Astrocyte of the hippocampus (primary cell): ENCODE results near the gene SMG6.
"Not testable (repeated sequence)": the region's sequence is repeated elsewhere in the genome, so short reads cannot be mapped to it uniquely, and the experiment has no call there.

ENCODE experiments used
- DNase-seq: peaks from one replicate; pipeline ENCODE4 v3.0.0; 2011; ENCODE audit warnings: low read depth, low spot score

The SMG6 gene

DNA sequence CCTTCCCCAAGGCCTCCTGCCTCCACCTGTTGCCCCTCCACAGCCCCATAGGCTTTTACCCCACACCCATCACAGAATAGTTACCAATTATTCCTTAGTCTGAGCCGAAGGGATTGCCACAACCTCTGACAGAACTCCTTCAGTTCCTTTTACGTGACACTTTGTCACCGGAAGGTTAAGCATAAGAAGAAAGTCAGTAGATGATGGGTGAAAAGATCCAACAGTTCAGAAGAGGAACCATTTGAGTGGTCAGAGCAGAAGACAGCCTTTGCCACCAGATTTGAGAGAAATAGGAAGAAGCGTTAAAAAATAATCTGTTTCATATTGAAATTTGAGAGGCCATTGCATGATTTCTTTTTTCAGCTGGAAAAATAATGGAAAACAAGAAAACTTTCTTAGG, 1.3 kb upstream of the SMG6 start:
- no peak for DNase-seq

DNA sequence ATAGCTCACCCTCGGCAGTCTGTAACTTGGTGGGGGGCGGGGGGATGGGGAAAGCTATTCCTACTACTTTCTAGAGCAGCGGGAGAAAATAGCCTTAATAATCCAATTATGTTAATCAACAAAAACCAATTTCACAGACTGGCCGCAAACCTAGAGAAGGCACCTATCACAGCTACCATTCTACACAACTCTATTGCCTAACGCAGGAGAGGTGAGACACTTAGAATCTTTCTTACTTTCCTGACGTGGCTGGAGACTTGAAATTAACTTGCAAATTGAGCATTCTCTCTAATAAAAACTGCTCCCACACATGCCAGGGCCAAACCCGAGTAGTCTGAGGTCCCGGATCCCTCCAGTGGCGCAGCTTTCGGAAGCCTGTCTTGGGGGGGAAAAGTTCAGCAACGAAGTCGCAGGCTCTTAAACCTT, 794 bp downstream of the SMG6 start:
- DNase-seq = no peak

DNA sequence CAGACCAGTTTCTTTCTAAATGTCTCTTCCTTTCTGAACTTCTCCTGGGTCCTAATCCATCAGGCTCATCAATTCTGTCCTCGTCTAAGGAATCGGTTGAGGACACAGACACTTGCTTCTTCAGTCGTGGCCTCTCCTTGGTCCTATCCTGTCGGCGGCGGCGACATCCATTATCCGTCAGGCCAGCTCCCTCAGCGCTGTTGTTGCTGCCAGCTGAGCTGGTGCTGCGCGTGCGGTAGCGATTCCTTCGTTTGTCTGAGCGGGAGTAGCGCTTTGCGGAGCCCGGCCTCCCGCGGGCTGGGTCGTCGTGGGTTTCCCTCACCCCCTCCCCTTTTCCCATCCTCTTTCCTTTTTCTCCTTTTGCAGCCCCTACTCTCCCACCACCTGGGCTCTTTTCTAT, 3.8 kb downstream of the SMG6 start:
- DNase-seq = no peak

DNA sequence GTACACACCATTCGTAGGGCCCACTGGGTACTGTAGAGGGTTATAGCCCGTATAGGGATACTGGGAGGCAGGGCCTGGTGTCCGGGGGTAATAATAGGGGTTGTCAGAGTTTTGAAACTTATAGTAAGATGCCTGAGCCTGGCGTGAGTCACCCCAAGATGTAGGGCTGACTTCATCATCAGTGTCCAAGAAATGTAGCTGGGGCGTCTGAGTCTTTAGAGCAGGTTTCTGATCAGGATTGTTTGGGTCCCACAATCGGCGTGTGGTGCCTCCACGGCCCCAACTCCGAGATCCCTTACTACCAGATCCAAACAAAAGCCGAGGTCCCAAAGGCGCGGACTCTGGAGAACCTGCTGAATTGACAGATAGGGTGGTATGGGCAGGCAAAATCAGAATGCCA, 4.4 kb downstream of the SMG6 start:
- DNase-seq = no peak

DNA sequence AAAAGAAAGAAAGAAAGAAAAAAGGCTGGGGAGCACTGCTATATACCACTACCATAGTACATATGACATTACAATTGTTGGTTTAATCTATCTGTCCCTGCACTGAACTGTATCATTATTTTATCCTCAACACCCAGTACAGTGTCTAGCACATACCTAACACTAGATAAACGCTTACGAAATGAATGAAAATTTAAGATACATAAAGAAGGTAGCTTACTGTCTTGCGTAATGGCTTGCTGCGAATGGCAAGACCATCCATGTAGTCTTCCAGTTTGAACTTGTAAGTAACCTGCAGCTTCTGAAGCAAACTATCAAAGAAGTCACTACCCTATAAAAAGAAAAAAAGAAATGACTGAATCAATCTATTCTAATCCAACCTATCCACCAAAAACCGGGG, 6.6 kb downstream of the SMG6 start:
- DNase-seq = no peak

- DNase-seq = no peak
These were observed 8.0 kb downstream of the SMG6 start for GRCh38 chr17:2295575-2295974.

- DNase-seq = peak; percentile 83
These were observed 11.5 kb downstream of the SMG6 start for GRCh38 chr17:2292100-2292499.

GRCh38 chr17:2289878-2290478, 13.6 kb downstream of the SMG6 start:
- DNase-seq = no peak

GRCh38 chr17:2283302-2283701, 20.3 kb downstream of the SMG6 start:
- no peak for DNase-seq

DNA sequence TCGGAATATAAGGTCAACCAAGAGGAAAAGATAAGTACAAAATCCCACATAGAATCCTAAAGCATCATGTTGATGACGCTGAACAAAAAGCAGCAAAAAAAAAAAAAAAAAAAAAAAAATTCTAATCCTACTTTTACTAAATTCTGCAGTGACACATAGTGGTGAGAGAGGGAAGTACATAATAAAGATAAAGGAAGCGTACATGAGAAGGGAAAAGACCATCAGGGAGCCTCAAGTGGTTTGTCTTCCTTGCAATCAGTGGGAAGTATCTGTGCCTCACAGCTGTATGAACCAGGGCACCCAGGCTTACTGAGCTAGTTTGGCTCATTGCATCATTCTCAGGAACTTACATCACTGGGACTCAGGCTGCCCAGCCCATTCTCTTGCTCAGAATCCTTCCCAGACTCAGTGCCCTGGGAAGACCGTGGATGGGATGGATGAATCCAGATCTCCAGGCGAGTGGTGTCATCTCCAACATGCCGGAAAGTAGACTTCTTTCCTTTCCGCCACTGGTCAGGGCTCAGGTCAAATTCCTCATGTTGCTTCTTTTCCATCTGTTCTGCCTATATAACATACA, 21.2 kb downstream of the SMG6 start:
- peak; percentile 74 for DNase-seq

DNA sequence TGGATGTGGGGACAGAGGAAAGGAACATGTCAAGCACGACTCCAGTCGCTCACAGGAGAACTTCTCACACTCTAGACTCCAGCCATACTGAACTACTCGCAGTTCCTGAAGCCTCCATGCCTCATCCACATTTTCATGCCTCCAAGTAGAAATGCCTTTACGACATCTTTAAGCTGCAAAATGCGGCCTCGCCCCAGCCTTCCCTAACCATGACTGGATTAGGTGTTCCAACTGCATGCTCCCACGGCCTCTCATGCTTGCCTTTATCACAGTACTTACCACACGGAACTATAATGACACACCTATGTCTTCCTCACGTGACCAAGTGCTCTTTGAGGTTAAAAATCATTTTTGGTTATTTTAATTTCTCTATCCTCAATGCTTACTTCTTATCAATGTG, 23.9 kb downstream of the SMG6 start:
- DNase-seq = no peak

GRCh38 chr17:2277429-2278170, 26.0 kb downstream of the SMG6 start:
- no peak for DNase-seq

DNA sequence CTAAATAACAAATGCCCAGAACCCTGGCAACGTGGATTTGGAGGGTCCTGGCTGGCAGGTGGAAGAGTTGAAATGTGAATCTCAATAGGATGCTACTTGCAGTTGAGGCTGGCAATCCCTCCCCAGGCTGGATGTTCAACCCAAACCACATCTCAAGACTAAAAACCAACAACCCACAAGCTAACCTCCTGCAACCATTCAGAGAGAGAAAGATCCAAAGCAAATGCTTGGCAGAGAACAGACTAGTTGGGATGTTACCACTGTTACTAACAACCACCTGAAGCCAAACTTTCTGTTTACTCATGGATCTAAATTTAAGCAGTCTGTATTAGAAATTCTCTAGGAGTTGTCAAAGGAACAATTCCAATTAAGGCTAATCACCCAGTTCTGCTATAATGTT, 27.9 kb downstream of the SMG6 start:
- DNase-seq = no peak

DNA sequence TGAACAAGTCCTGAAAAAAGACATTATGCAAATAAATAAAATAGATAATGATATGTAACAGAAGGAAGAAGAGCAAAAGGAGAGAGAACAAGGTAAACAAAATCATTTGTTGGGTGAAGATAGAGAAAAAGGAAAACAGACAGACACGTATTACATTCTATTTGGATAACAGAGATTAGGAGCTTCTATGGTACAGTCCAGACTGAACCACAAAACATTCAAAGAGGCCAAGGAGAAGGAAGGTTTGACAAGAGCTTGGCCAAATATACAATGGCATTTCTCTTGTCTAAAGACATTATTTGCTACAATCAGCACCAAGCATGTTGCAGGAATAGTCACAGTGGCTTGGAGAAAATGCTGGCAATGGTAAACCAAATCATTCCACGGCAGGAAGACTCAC, 29.2 kb downstream of the SMG6 start:
- no peak for DNase-seq

- no peak for DNase-seq
These were observed 31.4 kb downstream of the SMG6 start for GRCh38 chr17:2271985-2272702.

DNA sequence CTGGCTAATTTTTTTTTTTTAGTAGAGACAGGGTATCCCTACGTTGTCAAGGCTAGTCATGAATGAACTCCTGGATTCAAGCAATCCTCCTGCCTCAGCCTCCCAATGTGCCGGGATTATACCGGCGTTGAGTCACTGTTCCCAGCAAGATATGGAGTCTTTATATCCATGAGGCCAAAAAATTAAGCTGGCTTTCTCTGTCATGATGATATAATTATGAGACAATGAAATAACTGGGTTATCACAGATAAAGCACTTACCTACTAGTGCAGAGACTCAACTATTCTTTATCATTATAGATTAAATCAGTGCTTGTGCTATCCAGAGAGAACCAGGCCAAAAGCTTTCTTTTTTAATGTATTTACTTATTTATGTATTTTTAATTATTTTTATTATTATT, 36.2 kb downstream of the SMG6 start:
- no peak for DNase-seq

DNA sequence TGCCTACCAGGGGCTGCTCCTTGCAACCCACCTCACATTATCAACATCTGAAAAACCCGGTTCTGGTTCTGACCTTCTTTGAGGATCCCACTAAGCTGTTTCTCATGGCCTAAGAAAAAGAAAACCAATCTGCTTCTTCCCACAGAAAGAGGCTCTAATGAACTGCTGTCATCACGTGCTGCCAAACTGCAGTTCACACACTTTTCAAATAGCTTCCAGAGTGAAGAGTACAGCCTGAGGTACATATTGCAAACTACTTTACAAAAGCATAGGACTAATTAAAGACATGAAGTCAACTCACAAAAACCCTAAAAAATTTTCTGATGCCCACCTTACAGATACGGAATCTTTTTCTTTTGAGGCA, 36.7 kb downstream of the SMG6 start:
- DNase-seq = no peak

DNA sequence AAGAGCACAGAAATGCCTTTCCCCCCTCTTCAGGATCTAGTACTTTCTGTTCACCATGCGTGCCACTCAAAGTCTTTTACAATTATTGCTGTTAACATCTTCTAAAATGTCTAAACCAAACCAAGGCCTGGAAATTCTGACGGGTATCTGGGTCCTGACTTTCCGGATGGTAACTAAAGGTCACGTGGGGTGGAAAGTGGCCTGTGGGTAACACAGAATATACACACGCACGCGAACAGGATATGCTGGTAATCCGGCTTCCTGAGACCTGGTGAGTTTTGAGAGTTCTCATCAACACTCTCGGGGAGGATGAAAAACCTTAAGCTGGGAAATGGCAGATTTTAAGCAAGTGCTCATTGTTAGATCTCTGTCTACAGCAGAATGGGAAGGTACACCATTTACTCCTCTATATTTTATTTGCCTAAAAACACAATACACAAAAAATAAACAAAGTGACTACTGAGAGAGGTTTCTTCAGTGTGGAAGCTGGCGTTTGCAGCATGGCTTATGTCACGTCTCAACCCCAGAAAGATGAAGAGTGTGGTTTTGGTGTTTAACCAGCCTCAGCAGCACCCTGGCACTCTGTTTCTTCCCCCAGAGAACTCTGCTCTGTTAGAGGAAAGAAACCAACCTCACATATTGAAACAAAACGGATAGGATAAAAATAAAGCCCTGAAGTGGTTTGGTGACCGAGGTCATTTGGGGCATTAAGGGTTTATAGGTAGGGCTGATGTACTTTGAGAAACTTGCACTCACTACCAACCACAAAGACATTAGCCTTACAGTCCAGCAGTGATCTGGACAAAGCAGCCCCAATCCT, 37.3 kb downstream of the SMG6 start:
- no peak for DNase-seq

DNA sequence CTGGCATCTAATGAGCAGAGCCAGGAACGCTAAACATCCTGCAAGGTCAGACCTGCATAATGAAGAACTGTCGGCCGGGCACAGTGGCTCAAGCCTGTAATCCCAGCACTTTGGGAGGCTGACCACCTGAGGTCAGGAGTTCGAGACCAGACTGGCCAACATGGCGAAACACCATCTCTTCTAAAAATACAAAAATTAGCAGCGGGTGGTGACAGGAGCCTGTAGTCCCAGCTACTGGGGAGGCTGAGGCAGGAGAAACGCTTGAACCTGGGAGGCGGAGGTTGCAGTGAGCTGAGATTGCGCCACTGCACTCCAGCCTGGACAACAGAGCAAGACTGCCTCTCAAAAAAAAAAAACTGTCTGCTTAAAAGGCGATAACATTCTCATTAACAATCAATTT, 38.4 kb downstream of the SMG6 start:
- not testable (repeated sequence) for DNase-seq

GRCh38 chr17:2264067-2264860, 39.3 kb downstream of the SMG6 start:
- DNase-seq = peak; percentile 48
